ES-I3 (cell line): ENCODE measurements around the gene PDK2.

Experiments used
- H3K36me3 ChIP-seq: 2 replicates; pipeline ENCODE4 v1.6.1; 2013; ENCODE audit warnings: mild to moderate bottlenecking, low read length, control low read depth, moderate library complexity; ENCODE audit not compliant: insufficient read depth
- H3K4me1 ChIP-seq: 2 replicates; pipeline ENCODE4 v1.6.1; 2013; ENCODE audit warnings: mild to moderate bottlenecking, control low read depth, low read length; ENCODE audit not compliant: insufficient read depth
- H3K9ac ChIP-seq: 2 replicates; pipeline ENCODE4 v1.6.1; 2013; ENCODE audit warnings: low read depth, mild to moderate bottlenecking, low read length, moderate library complexity
- H3K9me3 ChIP-seq: 2 replicates; pipeline ENCODE4 v1.6.1; 2013; ENCODE audit warnings: mild to moderate bottlenecking, low read length, moderate library complexity; ENCODE audit not compliant: control insufficient read depth, insufficient read depth

Gene PDK2

GRCh38 chr17:50151041-50151936, 56.1 kb downstream of the PDK2 start:
- no peaks in the 10 kb centered on the region for H3K36me3 ChIP-seq
- H3K9me3 ChIP-seq, result no peaks in the 10 kb centered on the region
- peaks cover 19% of the 10 kb centered on the region for H3K4me1 ChIP-seq
- H3K9ac ChIP-seq, result peak overlapping the region; percentile 54

DNA sequence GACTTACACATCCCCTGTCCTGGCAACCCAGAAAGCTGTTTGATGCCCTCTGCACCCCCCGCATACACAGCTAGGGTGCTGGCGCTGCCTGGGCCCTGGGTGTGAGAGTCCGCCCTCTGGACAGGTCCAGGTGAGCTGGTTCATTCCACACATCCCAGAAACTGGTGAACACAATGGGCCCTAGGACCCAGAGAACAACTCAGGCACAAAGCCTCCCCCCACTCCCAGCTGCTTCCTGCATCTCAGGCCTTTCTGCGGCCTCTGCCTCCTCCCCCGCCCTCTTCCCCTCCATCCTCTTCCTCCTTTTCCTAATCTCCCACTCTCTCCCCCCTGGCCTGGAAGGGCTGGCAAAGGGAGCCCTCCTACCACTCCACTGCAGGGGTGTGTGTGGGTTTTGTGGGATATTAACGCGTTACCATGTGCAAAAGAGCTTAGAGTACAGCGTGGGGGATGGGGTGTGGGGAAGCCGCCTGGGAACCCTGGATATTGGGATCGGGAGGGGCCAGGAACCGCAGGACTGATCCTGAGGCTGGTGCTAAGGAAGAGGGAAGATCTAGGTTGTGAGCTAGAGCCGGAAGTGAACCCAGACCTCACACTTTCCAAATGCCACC, 56.9 kb downstream of the PDK2 start:
- Histone ChIP-seq H3K36me3 (no peaks in the 10 kb centered on the region), H3K9ac (peak overlapping the region; percentile 54), H3K4me1 (peaks cover 19% of the 10 kb centered on the region), H3K9me3 (no peaks in the 10 kb centered on the region)

- Histone ChIP-seq H3K9ac (no peak overlapping the region), H3K4me1 (peaks cover 14% of the 10 kb centered on the region), H3K36me3 (no peaks in the 10 kb centered on the region), H3K9me3 (no peaks in the 10 kb centered on the region)
Measured at GRCh38 chr17:50152736-50153135, 57.6 kb downstream of the PDK2 start.

DNA sequence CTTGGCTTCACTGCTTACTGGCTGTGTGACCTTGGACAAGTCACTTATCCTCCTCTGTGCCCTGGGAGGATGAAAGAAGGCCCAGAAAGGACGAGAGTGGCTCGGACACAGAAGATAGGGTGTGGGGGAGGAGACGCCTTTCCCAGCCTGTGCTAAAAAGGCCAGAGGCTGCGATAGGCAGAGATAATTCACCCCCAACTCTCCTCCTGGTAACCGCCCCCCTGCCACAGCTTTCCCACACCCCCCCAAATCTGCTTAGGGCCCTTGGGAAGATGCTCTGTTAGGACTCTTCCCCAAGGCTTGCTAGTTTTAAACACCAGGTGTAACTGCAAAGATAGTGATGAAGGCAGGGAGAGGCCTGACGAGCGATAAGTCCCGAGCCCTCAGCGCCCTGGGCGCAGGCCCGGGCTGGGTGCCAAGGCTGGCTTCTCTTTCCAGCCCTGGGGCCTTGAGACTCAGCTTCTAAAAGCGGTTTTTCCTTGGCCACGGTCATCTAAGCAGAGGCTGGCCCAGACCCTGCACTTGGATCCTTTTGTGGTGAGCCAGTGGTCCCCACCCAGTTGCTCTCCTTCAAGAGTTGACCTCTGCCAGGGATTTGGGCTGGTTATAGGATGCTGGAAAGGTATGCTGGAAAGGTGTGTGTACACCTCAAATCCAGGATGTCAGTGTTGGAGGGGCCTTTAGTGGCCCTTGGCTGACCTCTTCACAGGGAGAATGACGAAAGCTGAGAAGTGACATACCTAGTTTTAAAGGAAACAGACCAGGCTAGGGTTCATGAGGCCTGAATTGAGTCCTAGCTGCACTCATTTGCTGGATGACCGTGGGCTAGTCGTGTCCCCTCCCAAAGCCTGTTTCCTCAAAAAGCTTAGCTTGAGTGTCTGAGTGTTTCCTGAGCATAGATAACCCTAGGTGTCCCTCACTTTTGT, 58.8 kb downstream of the PDK2 start:
- Histone ChIP-seq H3K36me3 (no peaks in the 10 kb centered on the region), H3K4me1 (peaks cover 14% of the 10 kb centered on the region), H3K9me3 (no peaks in the 10 kb centered on the region), H3K9ac (no peak overlapping the region)

GRCh38 chr17:50154604-50155003, 59.5 kb downstream of the PDK2 start:
- Histone ChIP-seq H3K36me3 (no peaks in the 10 kb centered on the region), H3K9me3 (no peaks in the 10 kb centered on the region), H3K4me1 (peaks cover 14% of the 10 kb centered on the region), H3K9ac (no peak overlapping the region)

DNA sequence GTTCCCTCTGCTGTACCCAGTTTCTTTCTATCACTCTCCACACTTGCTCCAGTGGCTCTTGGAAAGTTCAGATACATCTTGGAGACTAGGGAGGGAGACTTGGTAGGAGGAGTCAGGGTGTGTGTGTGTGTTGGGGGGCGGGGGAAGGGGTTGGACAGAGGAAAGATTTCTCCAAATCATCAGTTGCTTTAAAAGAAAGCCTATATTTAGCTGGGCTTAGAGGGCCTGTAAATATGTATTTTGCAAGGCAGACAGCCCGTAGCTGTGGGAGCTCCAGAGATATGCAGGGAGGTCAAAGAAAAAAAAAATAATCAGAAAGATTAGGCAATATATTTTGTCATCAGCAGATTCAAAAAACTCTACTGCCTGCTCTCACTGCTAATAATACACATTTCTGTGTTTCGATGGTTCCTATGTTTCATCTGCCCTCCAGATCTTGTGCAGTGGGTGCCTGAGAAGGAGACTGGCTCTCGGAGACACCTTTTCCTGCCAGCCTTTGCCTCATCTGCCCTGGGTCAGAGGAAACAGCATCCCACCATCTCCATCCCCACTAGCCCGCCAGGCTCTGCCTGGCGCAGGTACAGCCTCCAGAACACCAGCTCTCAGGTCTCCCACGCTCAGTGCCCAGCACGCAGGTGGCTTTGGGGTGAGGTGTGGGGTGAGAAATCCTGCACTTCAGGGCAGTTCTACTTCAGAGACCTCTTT, 60.1 kb downstream of the PDK2 start:
- no peaks in the 10 kb centered on the region for H3K9me3 ChIP-seq
- no peak overlapping the region for H3K9ac ChIP-seq
- H3K4me1 ChIP-seq, result peaks cover 14% of the 10 kb centered on the region
- H3K36me3 ChIP-seq, result no peaks in the 10 kb centered on the region

GRCh38 chr17:50157891-50158290, 62.7 kb downstream of the PDK2 start:
- Histone ChIP-seq H3K36me3 (no peaks in the 10 kb centered on the region), H3K9me3 (no peaks in the 10 kb centered on the region), H3K4me1 (peaks cover 14% of the 10 kb centered on the region; the same call in 1 of the 2 replicates), H3K9ac (no peak overlapping the region)

GRCh38 chr17:50161023-50161910, 66.1 kb downstream of the PDK2 start:
- Histone ChIP-seq H3K9me3 (no peaks in the 10 kb centered on the region), H3K9ac (peak overlapping the region; percentile 61), H3K4me1 (peaks cover 6% of the 10 kb centered on the region; the same call in 1 of the 2 replicates), H3K36me3 (no peaks in the 10 kb centered on the region)
